ENCODE measurements around the gene SEZ6.

SEZ6 gene

GRCh38 chr17:28986714-28987655, 18.8 kb downstream of the SEZ6 start:
- peaks cover 4% of the 10 kb centered on the region for H3K4me1 ChIP-seq (ENCODE audit: low read length)
- no peaks in the 10 kb centered on the region for H3K79me2 ChIP-seq (ENCODE audit: low read length)
- no peaks in the 10 kb centered on the region; the same call in 1 of the 2 replicates for H3K27me3 ChIP-seq (ENCODE audit: low read depth, low read length)
- no peak overlapping the region for H3K27ac ChIP-seq (ENCODE audit: low read length)
- H3K36me3 ChIP-seq (replicated peaks; ENCODE audit: low read depth, low read length), result no peaks in the 10 kb centered on the region
- no peaks in the 10 kb centered on the region for H4K20me1 ChIP-seq (ENCODE audit: insufficient read depth, low read length)
- H3K9ac ChIP-seq (ENCODE audit: low read length), result no peak overlapping the region
- no peak overlapping the region for H2AFZ ChIP-seq (ENCODE audit: low read depth, low read length)
- no peak overlapping the region for H3K4me2 ChIP-seq (ENCODE audit: low read length)
- H3K4me3 ChIP-seq (ENCODE audit: low read length), result no peak overlapping the region
- H3K9me3 ChIP-seq (ENCODE audit: insufficient read depth, low read length), result no peaks in the 10 kb centered on the region
- TF ChIP-seq EZH2phosphoT487 (IDR thresholded peaks at IDR 0.05; ENCODE audit: low read depth) (no peak), CTCF (IDR thresholded peaks at IDR 0.05; ENCODE audit: low read depth, low read length) (no peak)

DNA sequence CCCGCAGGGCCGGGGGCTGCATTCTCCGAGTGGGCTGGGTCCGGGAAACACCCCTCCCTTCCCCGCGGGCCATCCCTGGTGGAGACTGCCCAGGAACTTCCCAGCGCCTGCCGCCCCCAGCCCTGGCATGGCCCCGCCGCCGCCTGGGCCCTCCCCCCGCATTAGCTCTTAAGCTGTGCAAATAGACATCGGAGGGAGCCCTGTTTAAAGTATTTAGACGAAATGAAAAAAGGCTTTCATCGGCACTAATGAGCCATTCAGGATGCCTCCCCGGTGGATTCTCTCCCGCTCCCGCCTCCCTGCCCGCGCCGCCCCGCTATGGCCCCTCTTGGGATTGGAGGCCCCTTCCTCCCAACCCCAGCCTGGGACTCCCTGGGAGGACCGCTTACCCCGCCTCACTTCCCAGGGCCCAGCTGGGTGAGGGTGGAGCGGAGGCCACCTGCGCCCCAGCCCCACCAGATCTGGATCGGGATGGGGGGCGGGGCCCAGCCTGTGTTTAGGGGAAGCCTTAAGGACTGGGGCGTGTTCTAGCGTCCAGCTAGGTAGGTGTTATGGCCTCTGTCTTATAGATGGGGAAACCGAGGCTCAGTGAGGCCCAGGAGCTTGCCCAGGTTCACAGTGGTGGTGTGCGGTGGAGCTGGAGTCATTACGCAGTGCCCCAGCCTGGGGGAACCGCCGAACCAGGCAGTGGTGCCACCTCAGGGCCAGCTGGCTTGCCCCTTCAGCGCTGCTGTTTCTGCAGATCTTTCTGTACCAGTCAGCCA, 19.7 kb downstream of the SEZ6 start:
- no peaks in the 10 kb centered on the region for H3K9me3 ChIP-seq (ENCODE audit: insufficient read depth, low read length)
- H3K79me2 ChIP-seq (ENCODE audit: low read length), result no peaks in the 10 kb centered on the region
- H2AFZ ChIP-seq (ENCODE audit: low read depth, low read length), result no peak overlapping the region
- H3K36me3 ChIP-seq (replicated peaks; ENCODE audit: low read depth, low read length), result no peaks in the 10 kb centered on the region
- H3K27ac ChIP-seq (ENCODE audit: low read length), result no peak overlapping the region
- H3K4me1 ChIP-seq (ENCODE audit: low read length), result peaks cover 4% of the 10 kb centered on the region
- no peaks in the 10 kb centered on the region; the same call in 1 of the 2 replicates for H3K27me3 ChIP-seq (ENCODE audit: low read depth, low read length)
- no peak overlapping the region for H3K4me3 ChIP-seq (ENCODE audit: low read length)
- H3K9ac ChIP-seq (ENCODE audit: low read length), result no peak overlapping the region
- H3K4me2 ChIP-seq (ENCODE audit: low read length), result no peak overlapping the region
- H4K20me1 ChIP-seq (ENCODE audit: insufficient read depth, low read length), result no peaks in the 10 kb centered on the region
- TF ChIP-seq CTCF (IDR thresholded peaks at IDR 0.05; ENCODE audit: low read depth, low read length) (no peak), EZH2phosphoT487 (IDR thresholded peaks at IDR 0.05; ENCODE audit: low read depth) (no peak)

DNA sequence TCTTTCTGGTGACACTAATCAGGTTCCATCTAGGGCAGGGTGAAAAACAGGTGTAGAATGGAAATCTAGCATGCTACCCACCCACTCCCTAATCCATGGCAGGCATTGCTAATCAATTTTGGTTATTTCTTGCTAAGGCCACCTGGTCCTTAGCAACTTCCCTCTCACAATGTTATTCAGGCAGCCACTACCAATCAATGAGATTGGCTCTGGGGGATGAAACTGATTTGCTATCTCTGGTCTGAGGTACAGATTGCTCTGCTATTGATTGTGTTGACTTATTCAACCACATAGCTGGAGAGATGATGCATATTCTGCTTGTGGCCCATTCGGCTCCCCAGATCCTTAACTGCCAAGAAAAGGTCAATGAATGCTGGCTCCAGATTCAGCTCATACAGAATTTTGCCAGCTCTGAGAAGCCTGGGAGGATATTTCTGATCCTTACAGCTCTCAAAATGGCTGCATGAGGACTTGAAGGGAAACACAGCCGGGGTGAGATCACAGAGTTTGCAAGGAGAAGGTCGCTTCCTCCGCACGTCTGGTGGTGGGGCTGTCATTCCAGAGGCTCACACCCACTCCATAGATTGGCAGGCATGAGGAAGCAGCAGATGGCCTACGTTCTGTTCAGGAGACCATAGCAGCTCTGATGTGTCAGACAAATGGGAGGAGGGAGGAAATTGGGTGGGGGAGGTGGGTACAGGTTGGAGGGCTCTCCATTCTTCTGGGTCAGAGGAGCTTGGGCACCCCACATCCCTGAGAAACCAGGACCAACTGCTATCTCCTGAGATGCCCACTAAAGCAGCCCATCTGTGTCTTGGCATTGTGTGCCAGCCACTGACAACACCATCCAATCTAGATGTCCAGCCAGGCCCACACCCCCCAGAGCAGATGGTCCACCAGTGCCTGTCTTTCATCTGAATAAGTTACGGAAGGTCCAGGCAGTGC, 22.3 kb downstream of the SEZ6 start:
- Histone ChIP-seq H3K27ac (ENCODE audit: low read length) (no peak overlapping the region), H2AFZ (ENCODE audit: low read depth, low read length) (no peak overlapping the region), H3K9me3 (ENCODE audit: insufficient read depth, low read length) (no peaks in the 10 kb centered on the region), H3K4me2 (ENCODE audit: low read length) (no peak overlapping the region), H3K4me3 (ENCODE audit: low read length) (no peak overlapping the region), H4K20me1 (ENCODE audit: insufficient read depth, low read length) (no peaks in the 10 kb centered on the region), H3K36me3 (replicated peaks; ENCODE audit: low read depth, low read length) (no peaks in the 10 kb centered on the region), H3K27me3 (ENCODE audit: low read depth, low read length) (no peaks in the 10 kb centered on the region; the same call in 1 of the 2 replicates), H3K4me1 (ENCODE audit: low read length) (peaks cover 4% of the 10 kb centered on the region), H3K9ac (ENCODE audit: low read length) (no peak overlapping the region), H3K79me2 (ENCODE audit: low read length) (no peaks in the 10 kb centered on the region)
- TF ChIP-seq CTCF (IDR thresholded peaks at IDR 0.05; ENCODE audit: low read depth, low read length), result no peak
- TF ChIP-seq EZH2phosphoT487 (IDR thresholded peaks at IDR 0.05; ENCODE audit: low read depth), result no peak

All from OCI-LY3 (cell line).